GM19468 (cell line): ENCODE results near the gene MACROD1.

Source experiments
- ATAC-seq: cut with Tn5 transposase; IDR thresholded peaks from one replicate; pipeline ENCODE4 v1.9.1; 2021; ENCODE audit warnings: mild to moderate bottlenecking, moderate library complexity, moderate number of reproducible peaks; ENCODE audit not compliant: unreplicated experiment; ENCODE audit errors: extremely low read depth

The MACROD1 gene

DNA sequence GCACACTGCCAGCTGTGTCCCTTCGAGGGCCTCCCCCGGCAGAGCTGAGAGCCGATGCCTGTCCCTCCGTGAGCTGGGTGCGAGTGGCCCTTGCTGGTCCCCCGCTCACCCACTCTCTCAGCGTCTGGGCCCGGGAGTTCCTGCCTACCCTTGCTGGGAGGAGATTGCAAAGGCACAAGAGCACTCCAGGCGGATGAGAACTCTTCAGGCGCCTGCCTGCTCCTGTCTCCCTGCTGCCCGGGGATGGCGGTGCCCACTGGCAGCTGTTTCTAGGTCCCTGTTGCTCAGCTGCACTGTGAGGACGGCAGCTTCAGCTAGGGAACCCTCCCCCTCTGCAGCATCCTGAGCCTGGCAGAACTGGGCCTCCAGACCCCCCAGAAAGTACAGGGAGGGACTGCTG, 69.1 kb downstream of the MACROD1 start:
- ATAC-seq: no peak

DNA sequence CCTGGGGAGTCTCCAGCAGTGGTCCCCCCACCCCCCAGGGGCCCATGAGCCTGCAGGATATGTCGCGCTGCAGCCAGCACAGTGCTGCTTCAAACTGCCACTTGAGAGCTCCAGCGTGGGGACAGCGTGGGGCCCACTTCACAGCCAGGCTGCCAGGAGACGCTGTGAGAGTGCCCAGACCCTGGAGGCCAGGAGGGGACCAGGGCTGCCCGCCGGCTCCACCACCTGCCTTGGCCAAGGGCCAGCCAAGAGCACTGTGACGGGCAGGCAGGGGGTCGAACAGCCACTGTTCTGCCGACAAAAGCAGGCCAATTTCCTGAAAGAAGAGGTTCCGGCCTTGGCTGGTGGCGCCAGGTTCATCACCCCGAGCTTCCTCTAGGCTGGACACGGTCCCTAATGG, 70.0 kb downstream of the MACROD1 start:
- no peak for ATAC-seq

DNA sequence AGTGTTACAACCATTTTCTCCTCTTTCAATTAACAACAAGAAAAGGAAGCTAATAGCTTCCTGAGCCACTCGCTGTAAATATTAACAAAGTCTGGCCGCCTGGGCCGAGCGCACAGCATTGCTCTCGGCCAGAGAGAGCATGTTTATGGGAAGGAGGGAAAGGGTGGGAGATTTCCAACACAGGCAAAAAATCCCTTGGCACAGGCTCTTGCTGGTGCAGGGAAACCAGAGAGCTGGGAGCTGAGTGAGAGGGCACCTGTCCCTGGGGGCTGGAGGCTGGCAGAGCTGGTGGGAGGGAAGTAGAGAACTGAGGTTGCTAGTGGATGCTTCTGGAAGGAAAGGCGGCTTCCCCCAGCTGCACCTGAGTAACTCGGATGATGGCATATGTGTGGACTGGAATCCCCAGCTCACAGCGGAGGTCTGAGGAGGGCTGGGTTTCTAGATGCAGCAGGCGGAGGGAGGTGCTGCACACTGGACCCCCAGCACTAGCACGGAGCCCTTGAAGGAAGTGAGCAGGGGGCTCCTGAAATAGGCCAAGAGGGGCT, 70.6 kb downstream of the MACROD1 start:
- no peak for ATAC-seq

DNA sequence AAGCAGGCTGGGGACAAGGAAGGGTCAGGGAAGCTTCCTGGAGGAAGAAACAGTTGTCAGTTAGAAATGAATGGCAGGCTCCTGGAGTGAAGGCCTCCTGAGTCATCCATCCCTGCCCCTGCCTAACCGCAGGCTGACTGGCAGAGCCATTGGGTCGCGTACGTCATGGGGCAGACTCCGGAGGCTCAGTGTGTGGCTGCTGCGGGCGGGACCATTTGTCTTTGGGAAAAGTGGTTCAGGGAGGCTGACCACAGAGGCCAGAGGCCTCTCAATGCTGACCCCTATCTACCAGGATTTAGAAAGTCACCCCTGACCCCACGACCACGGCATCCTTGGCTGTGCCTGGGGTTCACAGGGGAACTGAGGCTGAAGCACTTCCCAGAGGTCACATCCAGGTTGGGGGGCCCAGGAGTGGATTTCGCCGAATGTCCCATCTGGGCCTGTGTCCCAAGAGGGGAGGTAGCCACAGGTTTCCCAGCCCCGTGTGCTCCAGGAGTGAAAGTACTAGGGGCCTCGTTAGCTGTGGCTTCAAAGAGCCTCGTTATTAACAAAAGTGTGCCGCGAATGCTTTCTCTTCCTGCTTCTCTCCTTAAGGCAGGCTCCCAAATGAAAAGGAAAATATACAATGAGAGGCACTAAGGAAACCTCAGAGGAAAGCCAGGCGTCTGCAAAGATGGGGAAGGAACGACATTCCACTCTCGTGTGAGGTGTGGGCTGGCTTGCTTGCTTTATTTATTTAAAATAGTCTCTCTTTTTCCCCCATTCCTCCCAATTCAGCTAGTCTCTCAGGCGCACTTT, 71.3 kb downstream of the MACROD1 start:
- no peak for ATAC-seq

DNA sequence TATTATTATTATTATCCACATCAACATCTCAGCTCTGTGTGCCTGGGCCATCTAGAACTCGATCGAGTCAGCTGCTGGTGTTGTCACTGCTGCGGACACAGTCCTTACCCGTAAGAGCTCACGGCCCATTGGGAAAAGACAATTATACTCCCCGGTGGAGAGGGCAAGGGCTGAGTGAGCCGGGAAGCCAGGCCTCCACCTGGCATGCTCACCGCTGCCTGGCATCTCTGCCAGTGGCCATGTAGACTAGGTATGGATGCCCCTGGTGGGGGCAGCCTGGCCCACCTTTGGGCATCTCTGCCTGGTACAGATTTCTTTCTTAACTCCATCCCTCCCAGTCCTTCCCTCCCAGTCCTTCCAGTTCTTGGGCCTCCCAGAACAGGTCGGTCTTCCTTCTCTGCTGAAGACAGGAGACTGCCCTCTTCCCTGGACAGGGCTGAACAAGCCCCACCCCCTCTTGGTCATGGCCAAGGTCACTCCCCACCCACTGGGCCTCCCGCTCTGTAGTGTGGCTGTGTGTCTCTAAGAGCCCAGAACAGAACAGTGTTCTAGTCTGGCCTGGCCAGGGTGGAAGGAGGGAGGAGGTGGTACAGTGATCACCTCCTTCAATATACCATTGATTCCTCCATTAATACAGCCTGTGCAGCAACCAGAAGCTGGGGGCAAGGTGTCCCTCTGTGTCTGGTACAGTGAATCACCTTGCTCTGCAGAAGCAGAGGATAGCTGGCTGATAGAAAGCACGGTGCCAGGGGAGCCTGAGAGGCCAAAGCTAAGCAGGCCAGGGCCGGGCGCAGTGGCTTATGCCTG, 72.5 kb downstream of the MACROD1 start:
- ATAC-seq: no peak

DNA sequence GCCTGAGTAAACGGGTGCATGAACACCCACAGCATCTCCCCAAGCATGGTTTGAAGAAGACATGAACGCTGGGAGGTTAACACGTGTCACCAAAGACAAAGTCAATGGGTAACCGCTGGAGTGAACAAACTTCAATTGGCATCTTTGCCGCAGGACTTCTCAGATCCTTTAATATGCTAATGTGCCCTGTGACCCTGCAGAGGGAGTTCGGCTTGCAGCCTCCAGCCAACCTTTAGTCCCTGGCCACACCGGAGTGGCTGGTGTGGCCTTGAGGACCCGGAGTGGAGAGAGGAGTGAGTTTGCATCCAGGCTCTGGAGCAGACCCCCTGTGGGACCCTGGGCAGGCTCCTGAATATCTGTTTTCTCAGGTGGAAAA, 73.2 kb downstream of the MACROD1 start:
- no peak for ATAC-seq

DNA sequence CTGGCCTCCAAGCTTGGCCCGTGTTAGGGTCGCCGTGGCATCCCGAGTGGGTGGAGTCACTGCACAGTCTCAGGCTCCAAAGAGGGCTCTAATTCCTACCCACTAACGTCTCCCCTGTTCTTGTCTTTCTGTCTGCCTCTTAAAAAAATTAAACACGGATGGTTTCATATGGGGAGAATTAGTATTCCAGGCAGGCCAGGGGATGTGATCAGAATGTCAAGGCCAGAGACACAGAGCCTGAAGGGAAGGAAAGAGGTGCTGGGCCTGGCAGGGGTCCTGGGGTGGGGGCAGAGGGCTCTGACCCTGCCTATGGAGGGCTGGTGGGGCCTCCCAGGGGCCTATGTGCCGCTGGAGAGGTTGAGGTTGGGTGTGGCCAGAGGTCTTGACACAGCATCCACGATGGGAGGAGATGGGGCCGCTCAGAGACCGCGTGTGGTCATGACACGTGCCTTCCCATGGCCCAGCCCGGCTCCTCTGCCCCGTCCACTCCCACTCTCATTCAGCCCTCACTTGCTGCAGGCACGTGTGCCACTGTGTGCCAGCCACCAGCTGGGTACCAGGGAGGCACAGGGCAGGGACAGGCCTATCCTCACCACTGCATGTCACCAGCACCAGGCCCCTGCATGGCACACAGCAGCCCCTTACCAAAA, 73.7 kb downstream of the MACROD1 start:
- ATAC-seq: no peak

DNA sequence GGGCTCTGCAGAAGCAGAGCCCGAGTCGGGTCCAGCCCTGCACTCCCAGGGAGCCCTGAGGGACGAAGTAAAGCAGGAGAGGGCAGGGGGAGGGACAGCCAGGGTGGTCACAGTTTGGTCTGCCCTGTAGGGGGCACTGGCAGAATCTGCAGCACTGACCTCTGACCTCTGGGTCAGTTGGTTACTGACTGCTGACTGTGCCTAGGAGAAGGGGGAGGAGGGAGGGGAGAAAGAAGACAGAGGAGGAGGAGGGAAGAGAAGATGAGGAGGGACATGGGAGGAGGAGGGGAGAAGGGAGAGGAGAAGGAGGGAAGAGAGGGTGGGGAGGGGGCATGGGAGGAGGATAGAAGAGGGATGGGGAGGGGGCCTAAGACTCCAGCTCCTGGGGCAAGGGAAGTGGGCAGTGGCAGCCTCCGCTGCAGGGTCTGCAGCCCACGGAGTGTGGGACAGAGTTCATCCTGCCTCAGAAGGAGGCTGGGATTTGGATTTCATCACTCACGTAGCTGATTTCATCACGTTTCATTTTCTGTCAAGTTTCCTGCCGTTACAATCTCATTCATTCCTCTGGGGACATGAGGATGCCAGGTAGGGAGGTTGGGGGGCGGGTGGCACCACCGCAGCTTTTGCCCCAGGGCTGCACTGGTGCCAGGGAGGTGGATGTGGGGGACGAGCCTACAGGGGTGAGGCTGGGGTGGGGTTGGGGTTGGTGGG, 75.0 kb downstream of the MACROD1 start:
- ATAC-seq: no peak

DNA sequence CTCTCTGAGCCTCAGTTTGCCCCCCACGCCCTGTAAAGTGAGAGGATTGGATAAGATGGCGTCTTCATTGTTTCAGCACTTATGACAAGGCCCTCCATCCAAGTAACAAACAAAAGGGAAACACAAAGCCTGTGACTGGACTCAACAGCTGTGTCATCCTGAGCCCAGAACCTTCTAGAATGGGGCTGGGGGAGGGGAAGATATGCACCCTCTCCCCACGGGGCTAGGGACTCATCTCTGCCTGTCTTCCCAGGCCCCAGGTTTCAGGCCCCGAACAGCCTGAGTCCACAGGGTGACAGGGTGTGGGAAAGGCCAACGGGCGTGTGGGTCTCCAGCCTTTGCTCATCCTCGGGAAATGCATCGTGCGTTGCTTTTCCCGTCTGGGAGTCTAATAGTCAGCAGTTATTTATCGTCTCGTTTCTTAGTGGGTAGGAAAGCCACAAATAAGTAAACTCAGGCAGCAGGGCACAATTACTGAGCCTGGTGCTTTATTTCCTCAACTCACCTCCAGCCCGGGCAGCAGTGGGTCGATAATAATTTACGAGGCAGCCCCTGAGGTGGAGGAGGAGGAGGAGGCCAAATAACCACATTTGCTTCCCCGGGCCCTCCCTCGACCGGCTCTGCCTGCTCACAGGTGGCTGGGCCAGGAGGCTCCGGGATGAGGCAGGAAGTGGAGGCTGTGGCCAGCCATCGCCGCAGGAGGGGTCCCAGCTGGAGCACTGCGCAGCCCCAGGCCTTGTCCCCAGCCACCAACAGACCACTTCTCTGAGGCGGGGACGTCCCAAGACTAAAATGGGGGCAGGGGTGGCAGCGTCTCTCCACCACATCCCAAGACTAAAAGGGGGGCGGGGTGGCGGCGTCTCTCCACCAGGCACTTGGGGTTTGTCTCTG, 75.8 kb downstream of the MACROD1 start:
- no peak for ATAC-seq

DNA sequence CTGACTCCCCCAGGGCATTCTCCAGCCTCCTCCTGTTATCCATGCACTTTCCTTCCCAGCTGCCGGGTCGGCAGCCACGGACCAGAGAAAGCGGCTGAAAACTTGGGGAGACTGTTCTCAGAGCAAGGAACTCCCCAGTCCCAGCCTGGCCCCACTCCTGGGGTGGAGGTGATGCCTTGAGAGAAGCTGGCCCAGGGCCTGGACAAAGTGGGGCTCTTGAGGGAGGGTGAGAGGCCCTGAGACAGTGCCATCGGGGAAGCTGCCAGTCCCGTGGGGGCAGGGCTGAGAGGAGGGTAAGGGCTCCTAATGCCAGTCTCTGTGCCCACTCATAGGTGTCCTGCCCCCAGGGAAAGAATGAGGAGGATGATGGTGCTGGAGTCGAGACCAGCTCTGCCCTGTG, 76.4 kb downstream of the MACROD1 start:
- no peak for ATAC-seq

DNA sequence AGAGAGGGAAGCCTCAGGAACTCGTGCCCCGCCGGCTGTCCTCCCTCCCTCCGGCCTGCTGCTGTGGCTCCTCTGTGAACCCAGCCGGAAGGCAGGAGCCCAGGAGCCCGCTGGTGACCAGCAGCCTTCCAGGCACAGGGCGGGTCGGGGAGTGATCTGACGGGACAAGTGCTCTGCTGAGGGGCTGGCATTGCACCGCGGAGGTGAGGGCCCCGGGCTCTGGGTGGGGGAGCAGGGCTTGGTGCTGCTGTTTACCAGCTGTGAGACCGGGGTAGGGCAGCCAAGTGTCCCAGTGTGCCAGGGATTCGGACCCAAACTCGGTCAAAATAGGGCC, 76.9 kb downstream of the MACROD1 start:
- ATAC-seq: no peak

DNA sequence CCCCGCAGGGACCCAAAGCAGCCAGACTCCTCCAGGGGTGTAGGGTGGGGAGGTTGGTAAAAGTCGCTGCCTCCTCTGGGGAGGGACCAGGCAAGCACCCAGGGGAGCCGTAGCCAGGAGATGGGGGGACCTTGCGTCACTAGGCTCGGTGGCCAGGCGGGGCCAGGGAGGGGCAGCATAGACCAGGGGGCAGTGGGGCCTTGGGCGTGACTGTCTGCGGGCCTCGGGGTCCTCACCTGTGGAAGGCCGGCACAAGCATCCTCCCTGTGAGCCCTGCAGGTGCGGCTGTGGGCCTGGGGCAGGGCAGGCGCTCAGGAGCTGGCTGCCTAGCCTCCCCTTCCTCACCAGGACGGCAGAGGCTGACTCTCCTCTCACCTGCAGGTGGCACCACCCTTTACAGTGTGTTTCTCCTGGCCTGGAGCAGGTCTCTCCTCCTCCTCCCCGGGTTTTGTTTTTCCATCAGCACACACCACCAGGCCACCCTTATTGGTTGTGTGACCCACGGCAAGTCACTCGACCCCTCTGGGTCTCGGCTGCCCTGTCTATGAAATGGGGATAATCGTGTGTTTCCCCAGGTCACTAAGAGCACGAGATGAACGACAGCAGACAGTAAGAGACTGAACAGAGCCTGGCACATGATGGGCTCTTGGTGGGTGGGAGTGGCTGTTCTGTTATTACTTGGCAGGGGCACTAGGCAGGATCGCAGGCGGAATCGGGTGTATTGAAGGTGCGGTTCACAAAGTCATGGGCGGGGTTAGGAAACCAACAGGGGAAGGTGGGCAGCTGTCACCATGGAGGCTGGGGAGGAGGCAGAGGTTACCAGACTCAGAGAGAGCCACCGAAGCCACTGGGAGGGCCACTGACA, 77.5 kb downstream of the MACROD1 start:
- ATAC-seq: no peak

DNA sequence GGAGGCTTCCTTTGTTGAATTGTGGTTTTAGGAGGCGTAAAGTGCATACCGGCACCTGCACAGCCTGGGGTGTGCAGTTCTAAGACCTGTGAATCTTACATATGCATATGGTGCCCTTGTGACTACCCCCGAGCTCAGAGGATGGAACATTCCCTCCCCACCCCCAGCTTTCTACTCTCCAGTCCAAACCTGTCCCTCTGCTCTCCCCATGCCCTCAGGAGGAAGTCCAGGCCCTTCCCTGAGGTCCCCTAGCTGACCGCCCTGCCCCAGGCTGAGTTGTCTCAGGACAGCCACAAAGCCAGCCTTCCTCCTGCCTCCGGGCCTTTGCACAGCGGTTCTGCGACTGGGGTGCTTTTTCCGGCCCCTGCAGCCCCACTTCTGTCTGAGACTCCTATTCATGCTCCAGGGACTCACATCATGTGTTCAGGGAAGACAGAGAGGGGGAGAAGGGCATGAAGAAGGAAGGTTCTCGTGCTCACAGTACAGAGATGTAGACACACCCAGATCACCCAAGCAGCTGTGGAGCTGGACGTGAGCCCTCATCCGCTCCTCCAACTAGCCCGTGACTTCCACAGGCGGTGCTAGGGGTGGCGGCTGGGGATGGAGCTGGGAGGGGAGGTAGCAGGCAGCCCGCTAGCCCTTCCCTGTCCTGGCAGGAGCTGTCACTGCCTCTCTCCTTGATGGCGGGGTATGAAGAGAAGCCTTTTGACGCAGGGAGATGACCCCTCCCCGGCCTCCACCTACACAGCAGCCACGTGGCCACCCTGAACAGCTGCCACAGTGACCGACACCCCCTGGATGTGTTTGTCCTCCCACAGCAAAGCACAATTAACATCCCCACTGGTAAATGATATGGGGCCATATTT, 79.4 kb downstream of the MACROD1 start:
- ATAC-seq: no peak

DNA sequence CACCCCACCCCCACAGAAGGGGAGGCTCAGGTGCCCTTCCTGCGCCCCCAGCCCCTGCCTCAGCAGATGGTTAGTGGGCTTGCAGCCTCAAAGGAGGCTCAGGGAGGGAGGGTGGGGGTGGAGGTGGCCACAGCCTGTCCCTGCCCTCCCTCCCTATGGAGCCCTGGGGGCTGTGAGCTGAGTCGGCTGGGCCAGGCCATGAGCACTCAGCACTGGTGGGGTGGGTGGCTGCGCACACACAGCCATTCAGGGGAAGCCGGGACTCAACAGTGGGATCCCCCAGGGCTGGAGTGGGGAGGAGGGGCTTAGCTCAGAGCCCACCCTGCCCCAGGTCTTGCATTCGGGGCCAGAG, 80.0 kb downstream of the MACROD1 start:
- no peak for ATAC-seq

DNA sequence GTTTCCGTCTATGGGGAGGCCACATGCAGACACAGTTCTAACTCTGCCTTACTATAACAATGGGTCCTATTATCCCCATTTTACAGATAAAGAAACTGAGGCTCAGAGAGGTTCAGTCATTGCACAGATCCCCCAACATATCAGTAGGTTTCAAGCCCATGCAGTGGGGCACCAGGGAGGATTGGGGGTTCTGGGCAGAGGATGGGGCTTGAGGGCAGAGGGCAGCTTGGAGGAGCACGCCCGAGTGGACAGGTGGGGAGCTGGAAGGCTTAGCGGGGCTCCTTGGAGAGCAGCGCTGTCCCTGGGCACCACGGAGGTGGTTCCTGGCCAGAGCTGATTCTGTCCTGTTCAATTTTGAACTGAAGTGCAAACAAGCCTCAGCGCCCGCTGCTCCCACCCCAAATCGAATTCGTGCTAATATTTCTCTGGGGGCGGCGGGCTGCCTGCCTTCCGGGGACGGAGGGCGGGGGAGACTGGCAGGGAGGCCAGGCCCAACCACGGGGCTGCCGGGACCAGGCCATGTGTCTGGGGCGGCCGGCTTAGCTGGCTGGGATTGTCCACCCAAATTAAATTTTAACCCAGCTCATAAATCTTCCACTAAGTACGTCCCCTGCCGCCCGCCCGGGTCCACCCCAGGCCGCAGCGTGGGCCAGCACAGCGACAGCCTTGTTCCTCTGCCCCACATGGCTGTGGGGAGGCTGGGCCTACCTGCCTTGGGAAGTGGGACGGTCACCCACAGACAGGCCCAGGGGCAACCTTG, 80.8 kb downstream of the MACROD1 start:
- ATAC-seq: no peak

DNA sequence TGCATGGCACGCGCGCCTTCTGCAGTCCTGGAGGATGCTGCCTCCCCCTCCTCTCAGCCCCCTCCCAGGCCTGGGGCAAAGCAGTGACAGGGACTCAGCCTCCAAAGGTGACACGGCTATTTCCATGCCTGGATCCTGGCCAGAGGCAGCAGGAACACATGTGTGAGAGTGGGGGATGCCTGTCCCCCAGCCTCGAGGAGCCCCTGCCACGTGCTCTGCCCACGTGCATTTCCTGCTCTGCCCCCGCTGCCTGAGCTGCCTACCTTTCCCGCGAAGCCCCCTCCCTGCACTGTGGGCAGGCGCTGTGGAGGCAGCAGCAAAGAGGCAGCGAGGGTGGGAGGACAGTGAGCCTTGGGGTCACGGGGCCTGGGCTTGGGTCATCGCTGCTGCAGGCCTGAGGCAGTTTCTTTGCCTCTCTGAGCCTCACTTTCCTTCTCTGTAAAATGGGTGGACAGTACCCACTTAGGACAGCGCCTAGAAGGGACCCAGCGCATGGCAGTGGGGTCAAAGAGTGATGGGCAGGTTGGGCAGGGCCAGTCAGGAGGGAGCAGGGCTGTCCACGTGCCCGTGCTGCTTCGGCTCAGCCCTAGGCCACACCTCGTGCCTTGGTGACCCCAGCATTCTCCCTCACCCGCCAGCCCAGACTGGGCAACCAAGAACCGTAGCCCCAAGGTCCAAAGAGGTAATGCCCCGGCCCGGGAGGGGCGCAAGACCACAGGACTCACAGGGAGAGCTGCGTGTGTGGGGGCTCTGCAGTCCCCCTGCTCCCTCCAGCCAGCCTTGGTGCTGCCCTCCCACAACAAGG, 81.6 kb downstream of the MACROD1 start:
- ATAC-seq: no peak
